Peyer's patch (tissue), 4 donors: ENCODE measurements around the gene SLC44A3.

Source experiments
- CTCF ChIP-seq, 6 experiments: fragments of 450-650 bp in 4 of 6; fragments of 200-600 bp in 2 of 6; sonication (generic) in 1 of 6; IDR thresholded peaks; one replicate each; pipeline ENCODE4 v1.5.1; 2017 to 2019; ENCODE audit warnings: antibody characterized with exemption in 6 of 6, mild to moderate bottlenecking in 3 of 6, moderate library complexity in 1 of 6
- POLR2A ChIP-seq, 2 donors: fragments of 450-650 bp; IDR thresholded peaks; one replicate each; pipeline ENCODE4 v1.5.1; 2017; ENCODE audit warnings: antibody characterized with exemption in 2 of 2, mild to moderate bottlenecking in 2 of 2, moderate library complexity in 2 of 2

- TF ChIP-seq POLR2A (IDR thresholded peaks at IDR 0.05) (no peak), CTCF (IDR thresholded peaks at IDR 0.05) (no peak)
Measured at GRCh38 chr1:94875794-94876193, 55.6 kb downstream of the SLC44A3 start.
